Stomach (tissue), 9 donors: Measurements from ENCODE around the gene CERK. TPM values are rescaled to one million over a fixed set of nuclear protein-coding genes. Genes with fewer than 3 reads are reported as not detected.
A peak's percentile ranks its signal among the peaks of the same experiment; 100 is the strongest.

Source experiments
- DNase-seq, 2 donors: peaks; one replicate each; pipeline versions ENCODE4 v3.0.0 to v3.0.0-alpha.2; 2013 to 2019
- H3K27ac ChIP-seq, 5 donors: fragments of 200-600 bp in 4 of 5; sonication (generic) in 4 of 5; one replicate each; pipeline ENCODE4 v1.5.1; 2013 to 2019; ENCODE audit warnings: mild to moderate bottlenecking in 1 of 5, moderate library complexity in 1 of 5
- H3K27me3 ChIP-seq, 3 donors: fragments of 200-600 bp; sonication (generic); one replicate each; pipeline ENCODE4 v1.5.1; 2017 to 2019; ENCODE audit warnings: mixed run types in 1 of 3
- H3K36me3 ChIP-seq, 4 donors: fragments of 200-600 bp; sonication (generic); 1 replicate in 3 of 4; 2 replicates in 1 of 4; pipeline ENCODE4 v1.5.1; 2016 to 2019
- H3K4me1 ChIP-seq, 4 donors: fragments of 200-600 bp; sonication (generic); one replicate each; pipeline ENCODE4 v1.5.1; 2016 to 2019
- H3K4me3 ChIP-seq, 4 donors: fragments of 200-600 bp; sonication (generic) in 3 of 4; one replicate each; pipeline ENCODE4 v1.5.1; 2016 to 2019; ENCODE audit warnings: mild to moderate bottlenecking in 1 of 4
- H3K9me3 ChIP-seq, 4 donors: fragments of 200-600 bp; sonication (generic); one replicate each; pipeline ENCODE4 v1.5.1; 2016 to 2019
- EP300 ChIP-seq: sonication (generic); formaldehyde crosslinking; IDR thresholded peaks from one replicate; pipeline ENCODE4 v1.6.1; 2017; ENCODE audit warnings: antibody characterized with exemption
- POLR2A ChIP-seq, 4 donors: fragments of 450-650 bp; IDR thresholded peaks; one replicate each; pipeline ENCODE4 v1.6.1; 2016; ENCODE audit warnings: antibody characterized with exemption in 4 of 4, control low read depth in 2 of 4, mild to moderate bottlenecking in 1 of 4, moderate library complexity in 1 of 4
- POLR2AphosphoS5 ChIP-seq, 3 donors: sonication (generic); formaldehyde crosslinking; IDR thresholded peaks; one replicate each; pipeline ENCODE4 v1.6.1; 2016; ENCODE audit warnings: antibody characterized with exemption in 3 of 3
- WGBS, 5 donors: extraction: QIAGEN DNeasy Blood & Tissue Kit in 3 of 5; methylation state at CpG; one replicate each; pipeline versions ENCODE4 v1.1.5 to v1.1.7; 2013 to 2018; 5-methylcytosine and 5-hydroxymethylcytosine counted together
- intact Hi-C: fragments of 100-400 bp; cut with DNase I; formaldehyde crosslinking; loops from one replicate; pipeline ENCODE4 v1.15.1; 2023; ENCODE audit warnings: low total_unique reads
- polyA plus RNA-seq, 3 donors: library from polyadenylated mRNA; stranded (reverse); fragments of 200-250 nt; gene quantifications; one replicate each; pipeline ENCODE4 v1.2.3, GENCODE V29; 2013
- total RNA-seq, 5 donors: library from RNA; depleted of rRNA; stranded (reverse); fragments of >200 nt; gene quantifications; one replicate each; pipeline versions ENCODE4 v1.1.0 to v1.2.3, GENCODE V29; 2014 to 2016
- TF ChIP-seq, protein P1 (sequence below), 7 experiments: fragments of 450-650 bp in 4 of 7; fragments of 200-600 bp in 3 of 7; sonication (generic) in 3 of 7; IDR thresholded peaks; one replicate each; pipeline ENCODE4 v1.5.1; 2016 to 2019; ENCODE audit warnings: antibody characterized with exemption in 7 of 7, control low read depth in 2 of 7, mild to moderate bottlenecking in 1 of 7
- donor health status: healthy with polysubstance abuse.
- donor health status: Bipolar disorder and iron deficiency.
- donor health status: healthy.

The CERK gene
- total and polyA plus RNA-seq, 8 donors: 12.5 to 59.4 (median 31.5) TPM

DNA sequence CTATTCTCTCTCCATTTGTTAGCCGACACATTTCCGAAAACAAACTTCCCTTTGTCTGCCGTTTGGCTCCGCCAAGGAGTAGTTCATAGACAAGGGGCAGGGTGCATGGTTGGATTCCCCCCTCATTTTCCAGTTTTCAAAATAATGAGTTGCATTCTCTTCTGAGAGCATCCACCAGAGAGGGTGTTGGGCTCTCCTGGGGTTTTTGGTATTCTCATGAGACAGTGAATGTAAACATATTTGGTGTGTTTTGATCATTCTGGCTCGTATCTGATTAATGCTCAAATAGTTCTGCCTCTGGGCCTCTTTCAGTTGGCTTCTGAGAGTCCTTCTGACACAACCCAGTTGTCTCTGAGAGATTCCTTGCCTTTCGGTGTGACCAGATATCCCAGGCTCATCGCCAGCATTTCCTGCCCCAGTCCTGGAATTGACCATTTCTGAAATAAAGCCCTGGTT is 96.2 kb downstream of the CERK start:
- Histone ChIP-seq H3K27ac (peak overlapping the region in 4 of 5 donors; percentile 8 to 34 (median 26)), H3K9me3 (no peaks in the 10 kb centered on the region), H3K4me1 (peaks cover 9 to 57% (median 40%) of the 10 kb centered on the region in 4 donors), H3K4me3 (no peak overlapping the region), H3K36me3 (peaks cover 0 to 15% (median 5%) of the 10 kb centered on the region in 4 donors), H3K27me3 (no peaks in the 10 kb centered on the region)
- DNase-seq: no peak
- WGBS, 5 donors: 72 to 79% (median 75%) methylated on average over 7 of the region's 7 CpGs
- intact Hi-C loops: no loop called here
- no peak for TF ChIP-seq EP300
- TF ChIP-seq, protein P1, sequence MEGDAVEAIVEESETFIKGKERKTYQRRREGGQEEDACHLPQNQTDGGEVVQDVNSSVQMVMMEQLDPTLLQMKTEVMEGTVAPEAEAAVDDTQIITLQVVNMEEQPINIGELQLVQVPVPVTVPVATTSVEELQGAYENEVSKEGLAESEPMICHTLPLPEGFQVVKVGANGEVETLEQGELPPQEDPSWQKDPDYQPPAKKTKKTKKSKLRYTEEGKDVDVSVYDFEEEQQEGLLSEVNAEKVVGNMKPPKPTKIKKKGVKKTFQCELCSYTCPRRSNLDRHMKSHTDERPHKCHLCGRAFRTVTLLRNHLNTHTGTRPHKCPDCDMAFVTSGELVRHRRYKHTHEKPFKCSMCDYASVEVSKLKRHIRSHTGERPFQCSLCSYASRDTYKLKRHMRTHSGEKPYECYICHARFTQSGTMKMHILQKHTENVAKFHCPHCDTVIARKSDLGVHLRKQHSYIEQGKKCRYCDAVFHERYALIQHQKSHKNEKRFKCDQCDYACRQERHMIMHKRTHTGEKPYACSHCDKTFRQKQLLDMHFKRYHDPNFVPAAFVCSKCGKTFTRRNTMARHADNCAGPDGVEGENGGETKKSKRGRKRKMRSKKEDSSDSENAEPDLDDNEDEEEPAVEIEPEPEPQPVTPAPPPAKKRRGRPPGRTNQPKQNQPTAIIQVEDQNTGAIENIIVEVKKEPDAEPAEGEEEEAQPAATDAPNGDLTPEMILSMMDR (IDR thresholded peaks at IDR 0.05): no peak
- TF ChIP-seq POLR2A (IDR thresholded peaks at IDR 0.05): no peak
- TF ChIP-seq POLR2AphosphoS5 (IDR thresholded peaks at IDR 0.05): no peak

DNA sequence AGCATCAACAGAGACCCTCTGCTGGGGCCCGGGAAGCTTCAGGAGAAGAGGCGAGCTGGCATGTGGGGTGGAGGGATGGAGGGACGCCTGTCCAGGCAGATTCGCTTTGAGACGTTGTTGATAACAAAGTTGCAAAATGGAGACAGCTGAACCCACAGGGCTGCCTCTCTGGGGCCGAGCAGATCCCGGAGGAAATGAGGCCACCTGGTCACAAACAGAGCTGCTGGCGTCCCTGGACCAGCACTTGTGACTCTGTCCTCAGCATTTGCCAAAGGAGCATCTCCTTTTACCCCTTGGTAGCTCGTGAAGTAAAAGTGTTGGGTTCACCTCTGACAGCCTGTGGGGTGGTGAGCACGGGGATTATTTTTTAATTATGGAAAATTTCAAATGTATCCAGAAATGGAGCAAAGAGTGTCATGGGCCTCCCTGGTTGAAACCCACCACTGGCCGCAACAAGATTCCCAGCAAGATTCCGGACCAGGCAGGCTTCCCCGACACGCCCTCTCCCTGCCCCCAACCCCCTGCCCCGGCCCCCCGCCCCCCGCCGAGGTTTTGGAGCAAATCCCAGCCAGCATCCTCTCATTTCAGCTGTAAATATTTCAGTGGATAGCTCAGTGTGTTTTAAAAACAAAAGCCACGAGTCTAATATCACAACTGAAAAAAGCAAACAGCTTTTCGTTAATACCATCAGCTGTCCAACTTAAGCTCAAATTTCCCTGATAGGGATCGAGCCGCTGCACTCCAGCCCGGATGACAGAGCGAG is 97.6 kb downstream of the CERK start:
- H3K4me1 ChIP-seq: peaks cover 9 to 50% (median 33%) of the 10 kb centered on the region in 4 donors
- WGBS, 5 donors: 71 to 74% (median 73%) methylated on average over 23 to 24 of the region's 24 CpGs
- no peaks in the 10 kb centered on the region for H3K9me3 ChIP-seq
- H3K27ac ChIP-seq: peak overlapping the region in 3 of 5 donors; percentile 12 to 20 (median 17)
- no peaks in the 10 kb centered on the region for H3K27me3 ChIP-seq
- peaks cover 0 to 15% (median 12%) of the 10 kb centered on the region in 4 donors for H3K36me3 ChIP-seq
- DNase-seq: no peak
- intact Hi-C loops: no loop called here
- no peak for TF ChIP-seq POLR2A (IDR thresholded peaks at IDR 0.05)
- TF ChIP-seq, protein P1 (IDR thresholded peaks at IDR 0.05): no peak
- TF ChIP-seq POLR2AphosphoS5 (IDR thresholded peaks at IDR 0.05): no peak
- no peak for TF ChIP-seq EP300
- H3K4me3 ChIP-seq: no peak overlapping the region

DNA sequence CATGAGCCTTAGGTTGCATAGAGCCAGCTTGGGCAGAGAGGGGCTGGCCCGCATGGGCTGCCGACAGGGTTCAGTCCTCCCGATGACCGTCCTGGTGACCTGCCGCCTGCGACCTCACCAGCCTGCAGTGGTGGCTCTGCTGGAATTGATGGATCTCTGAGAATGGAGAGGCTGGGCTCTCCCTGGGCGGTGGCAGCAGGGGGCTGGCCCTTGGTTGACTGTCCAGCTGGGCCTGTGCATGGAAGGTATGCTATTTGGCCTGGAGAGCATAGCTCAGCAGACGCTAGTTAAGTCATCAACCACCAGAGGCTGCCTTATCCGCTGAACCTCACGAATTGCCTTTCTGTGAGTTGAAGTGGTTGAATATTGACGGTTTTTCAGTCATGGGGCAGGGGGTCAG is 98.2 kb downstream of the CERK start:
- TF ChIP-seq POLR2A (IDR thresholded peaks at IDR 0.05): no peak
- no peak for TF ChIP-seq EP300
- no peak for TF ChIP-seq POLR2AphosphoS5 (IDR thresholded peaks at IDR 0.05)
- TF ChIP-seq, protein P1 (IDR thresholded peaks at IDR 0.05): no peak
- Histone ChIP-seq H3K4me3 (no peak overlapping the region), H3K27ac (peak overlapping the region in 2 of 5 donors; percentile 12 to 20), H3K9me3 (no peaks in the 10 kb centered on the region), H3K27me3 (no peaks in the 10 kb centered on the region), H3K36me3 (peaks cover 0 to 15% (median 12%) of the 10 kb centered on the region in 4 donors), H3K4me1 (peaks cover 9 to 53% (median 35%) of the 10 kb centered on the region in 4 donors)
- intact Hi-C loops: no loop called here
- DNase-seq: no peak
- 86 to 97% (median 90%) methylated on average over 11 of the region's 11 CpGs for WGBS, 5 donors

GRCh38 chr22:46638601-46639431 is 99.2 kb downstream of the CERK start:
- Histone ChIP-seq H3K27ac (no peak overlapping the region), H3K9me3 (no peaks in the 10 kb centered on the region), H3K27me3 (no peaks in the 10 kb centered on the region), H3K36me3 (peaks cover 0 to 15% (median 13%) of the 10 kb centered on the region in 4 donors), H3K4me1 (peaks cover 9 to 63% (median 44%) of the 10 kb centered on the region in 4 donors), H3K4me3 (no peak overlapping the region)
- 49 to 59% (median 51%) methylated on average over 15 to 18 of the region's 18 CpGs for WGBS, 5 donors
- intact Hi-C loops: no loop called here
- peak; percentile 65 to 90 for DNase-seq
- TF ChIP-seq POLR2AphosphoS5 (IDR thresholded peaks at IDR 0.05) (peak in 1 of 3 donors; percentile 22), EP300 (no peak)
